GM19438 (cell line): Measurements from ENCODE around the gene PRND.
"Not testable (repeated sequence)": the region's sequence is repeated elsewhere in the genome, so short reads cannot be mapped to it uniquely, and the experiment has no call there.

Experiments
- ATAC-seq: cut with Tn5 transposase; IDR thresholded peaks from one replicate; pipeline ENCODE4 v1.9.1; 2021; ENCODE audit warnings: low read depth; ENCODE audit not compliant: unreplicated experiment

PRND gene

DNA sequence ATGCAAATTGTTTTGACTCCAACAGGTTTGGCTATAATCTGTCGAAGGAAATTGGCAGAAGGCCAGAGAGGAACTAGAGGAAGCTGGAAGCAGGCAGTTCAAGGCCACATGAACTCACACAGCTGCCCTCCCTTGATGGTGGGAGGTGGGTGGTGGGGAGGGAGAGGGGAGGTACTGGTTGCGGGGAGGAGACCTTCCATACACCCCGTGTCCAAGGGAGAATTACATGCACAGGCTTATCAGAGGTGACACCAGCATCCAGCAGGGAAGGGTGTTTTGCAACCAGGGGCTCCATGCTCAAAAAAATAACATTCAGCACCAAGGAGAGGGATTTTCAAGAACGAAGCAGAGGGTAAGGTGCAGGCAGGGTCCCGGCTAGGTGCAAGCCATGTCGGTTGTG is 9.1 kb downstream of the PRND start:
- ATAC-seq: no peak

DNA sequence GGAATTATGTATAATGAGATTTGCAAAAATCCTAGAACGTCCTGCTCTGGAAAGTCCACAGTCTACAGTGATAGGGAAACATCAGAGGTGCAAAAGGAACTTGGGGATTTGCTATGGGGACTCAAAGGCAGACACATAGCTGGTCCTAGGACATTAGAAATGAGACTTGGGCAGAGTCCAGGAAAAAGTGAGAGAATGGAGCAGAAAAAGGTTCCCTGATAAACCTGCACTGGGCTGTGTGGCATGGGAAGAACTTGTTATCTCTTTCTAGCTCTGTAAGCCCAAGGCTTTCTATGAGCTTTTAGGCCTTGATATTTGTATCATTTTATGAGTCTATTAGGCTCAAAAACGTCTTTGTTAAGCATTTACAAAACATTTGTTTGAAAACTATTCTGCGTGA is 15.2 kb downstream of the PRND start:
- ATAC-seq: no peak

DNA sequence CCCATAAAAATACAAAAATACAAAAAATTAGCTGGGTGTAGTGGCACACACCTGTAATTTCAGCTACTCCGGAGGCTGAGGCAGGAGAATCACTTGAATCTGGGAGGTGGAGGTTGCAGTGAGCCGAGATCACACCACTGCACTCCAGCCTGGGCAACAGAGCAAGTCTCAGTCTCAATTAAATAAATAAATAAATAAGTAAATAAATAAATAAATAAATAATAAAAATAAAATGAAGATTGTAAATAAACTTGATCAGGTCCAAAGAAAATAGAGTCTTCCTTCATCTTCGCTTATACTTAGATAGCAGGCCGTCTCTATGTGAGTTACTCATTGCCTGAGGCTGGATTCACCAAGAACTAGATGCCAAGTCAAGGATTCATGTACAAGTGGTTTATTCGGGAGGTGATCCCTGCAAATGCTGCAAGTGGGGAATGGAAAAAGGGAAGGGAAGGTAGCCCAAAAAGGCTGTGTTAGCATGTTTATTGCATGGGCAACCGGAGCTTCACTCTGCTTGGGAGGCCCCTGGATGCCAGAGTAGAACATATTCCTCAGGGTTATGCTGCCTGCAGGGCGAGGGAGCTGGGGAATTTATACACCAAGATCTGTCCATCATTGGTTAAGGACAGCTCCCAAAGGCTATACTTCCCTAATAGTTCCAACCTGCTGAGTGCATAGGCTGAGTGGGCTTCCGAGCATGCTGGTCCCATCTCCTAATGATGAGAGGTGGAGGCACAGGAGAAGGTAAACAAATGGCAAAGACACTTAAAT is 16.3 kb downstream of the PRND start:
- no peak for ATAC-seq

DNA sequence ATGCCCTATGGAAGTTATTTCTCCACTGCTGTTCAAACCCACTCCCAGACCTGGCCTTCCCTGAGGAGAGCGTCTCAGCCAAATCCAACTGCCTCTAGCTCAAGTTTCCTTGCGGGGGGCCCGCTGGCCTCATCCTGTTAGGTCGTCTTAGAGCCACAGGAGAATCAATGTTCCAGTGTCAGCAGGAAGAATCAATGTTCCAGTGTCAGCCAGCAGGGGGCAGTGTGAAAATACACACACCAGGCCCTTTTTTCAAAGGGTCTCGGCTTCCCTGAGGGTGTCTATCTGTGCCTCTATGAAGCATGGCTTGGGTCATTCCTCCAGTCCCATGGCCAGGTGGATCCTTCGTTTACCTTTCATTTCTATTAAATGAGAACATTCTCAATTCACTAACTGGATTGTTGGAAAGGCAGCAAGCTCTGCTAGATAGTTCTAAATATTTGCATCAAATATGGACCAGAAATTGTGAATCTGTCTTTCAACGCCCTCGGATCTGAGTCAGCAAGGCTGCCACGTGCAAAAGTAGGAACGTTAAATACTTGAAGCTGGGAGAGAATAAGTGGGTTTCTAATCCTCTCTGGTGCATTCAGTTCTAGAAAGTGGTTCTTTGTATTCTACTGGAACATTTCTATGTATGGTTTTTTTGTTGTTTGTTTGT is 19.2 kb downstream of the PRND start:
- no peak for ATAC-seq

DNA sequence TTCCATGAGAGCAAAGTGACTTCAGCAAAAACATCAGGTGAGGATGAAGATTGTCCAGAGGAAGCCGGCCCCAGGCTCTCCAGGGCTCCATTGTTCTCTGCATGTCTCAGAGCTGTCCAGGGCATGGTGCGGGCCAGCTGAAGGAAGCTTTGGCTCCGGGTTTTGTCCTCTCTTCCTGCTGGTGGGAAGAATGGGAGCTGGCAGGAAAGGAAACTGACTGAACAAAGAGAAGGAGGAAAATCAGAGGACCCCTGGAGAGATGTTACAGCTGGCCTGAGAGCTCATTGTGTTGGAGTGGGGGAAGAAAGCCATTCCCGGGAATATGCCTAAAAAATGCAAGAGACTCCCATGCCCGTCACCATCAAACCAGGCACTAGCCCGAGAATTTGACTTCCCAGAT is 27.1 kb downstream of the PRND start:
- ATAC-seq: no peak

DNA sequence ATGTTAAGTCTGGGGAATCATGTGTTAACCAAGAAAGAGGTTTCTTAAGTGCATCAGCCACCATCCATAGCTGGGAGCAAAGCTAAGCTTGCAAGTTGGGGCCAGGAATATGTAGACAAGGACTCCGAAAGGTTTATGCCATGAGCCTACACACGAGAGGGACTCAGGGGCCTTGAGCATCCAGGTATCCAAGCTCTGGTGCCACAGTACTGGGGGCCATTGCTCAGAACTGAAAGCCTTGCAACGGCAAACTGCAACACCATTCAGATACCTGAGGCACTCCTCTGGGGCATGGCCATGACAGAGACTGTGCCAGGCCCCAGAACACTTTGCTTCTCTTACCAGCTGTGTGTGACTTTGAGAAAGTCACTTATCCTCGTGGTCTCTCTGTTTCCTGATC is 27.6 kb downstream of the PRND start:
- ATAC-seq: no peak

DNA sequence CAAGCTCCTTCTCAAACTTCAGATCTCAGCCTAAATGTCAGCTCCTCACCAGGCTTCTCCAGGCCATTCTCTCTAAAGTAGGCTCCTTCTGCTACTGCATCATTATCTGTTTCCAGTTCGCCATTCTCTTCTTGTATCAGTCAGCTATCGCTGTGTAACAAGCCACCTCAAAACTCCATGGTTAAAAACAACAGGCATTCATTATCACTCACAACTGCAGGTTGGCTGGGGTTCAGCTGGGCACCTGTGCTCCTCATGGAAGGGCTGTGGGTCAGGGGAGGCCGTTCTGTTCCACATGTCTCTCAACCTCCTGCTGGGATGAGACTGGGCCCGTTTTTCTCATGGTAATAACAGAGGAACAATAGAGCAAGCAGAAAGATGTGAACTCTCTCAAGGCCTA is 28.7 kb downstream of the PRND start:
- ATAC-seq: no peak

DNA sequence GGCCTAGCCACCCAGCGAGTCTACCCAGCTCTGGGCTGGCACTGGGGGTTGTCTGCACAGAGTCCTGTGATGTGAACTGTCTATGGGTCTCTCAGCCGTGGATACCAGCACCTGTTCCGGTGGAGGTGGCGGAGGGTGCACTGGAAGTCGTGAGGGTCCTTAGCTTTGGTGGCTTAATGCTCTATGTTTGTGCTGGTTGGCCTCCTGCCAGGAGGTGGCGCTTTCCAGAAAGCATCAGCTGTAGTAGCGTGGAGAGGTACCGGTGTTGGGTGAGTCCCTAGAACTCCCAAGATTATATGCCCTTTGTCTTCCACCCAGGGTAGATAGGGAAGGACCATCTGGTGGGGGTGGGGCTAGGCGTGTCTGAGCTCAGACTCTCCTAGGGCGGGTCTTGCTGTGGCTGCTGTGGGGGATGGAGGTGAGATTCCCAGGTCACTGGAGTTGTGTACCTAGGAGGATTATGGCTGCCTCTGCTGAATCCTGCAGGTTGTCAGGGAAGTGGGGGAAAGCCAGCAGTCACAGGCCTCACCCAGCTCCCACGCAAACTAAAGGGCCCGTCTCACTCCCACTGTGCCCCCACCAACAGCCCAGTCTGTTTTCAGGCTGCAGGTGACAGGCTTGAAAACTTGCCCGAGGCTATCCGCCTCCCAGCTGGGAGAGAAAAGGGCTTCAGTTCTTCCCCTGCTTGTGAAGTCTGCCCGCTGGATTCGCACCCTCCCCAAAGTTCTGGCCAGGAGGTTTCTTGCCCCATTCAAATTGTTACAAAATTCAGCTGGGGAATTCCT is 37.6 kb downstream of the PRND start:
- ATAC-seq: not testable (repeated sequence)

DNA sequence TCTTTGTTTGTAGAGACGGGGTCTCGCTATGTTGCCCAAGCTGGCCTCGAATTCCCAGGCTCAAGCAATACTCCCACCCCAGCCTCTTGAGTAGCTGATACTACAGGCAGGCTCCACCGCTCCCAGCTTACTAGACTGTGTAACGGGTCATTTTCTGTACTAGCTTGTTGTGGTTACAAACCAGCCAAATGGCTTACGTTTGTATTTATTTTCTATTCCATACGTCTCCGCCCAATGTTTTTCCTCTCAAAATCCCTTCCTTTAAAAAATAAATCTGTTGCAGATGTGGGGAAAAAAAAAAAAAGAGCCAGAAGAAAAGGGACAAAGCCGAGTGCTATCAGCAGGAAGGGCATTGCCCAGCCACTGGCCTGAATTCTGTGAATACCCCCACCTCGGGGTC is 41.6 kb downstream of the PRND start:
- no peak for ATAC-seq

DNA sequence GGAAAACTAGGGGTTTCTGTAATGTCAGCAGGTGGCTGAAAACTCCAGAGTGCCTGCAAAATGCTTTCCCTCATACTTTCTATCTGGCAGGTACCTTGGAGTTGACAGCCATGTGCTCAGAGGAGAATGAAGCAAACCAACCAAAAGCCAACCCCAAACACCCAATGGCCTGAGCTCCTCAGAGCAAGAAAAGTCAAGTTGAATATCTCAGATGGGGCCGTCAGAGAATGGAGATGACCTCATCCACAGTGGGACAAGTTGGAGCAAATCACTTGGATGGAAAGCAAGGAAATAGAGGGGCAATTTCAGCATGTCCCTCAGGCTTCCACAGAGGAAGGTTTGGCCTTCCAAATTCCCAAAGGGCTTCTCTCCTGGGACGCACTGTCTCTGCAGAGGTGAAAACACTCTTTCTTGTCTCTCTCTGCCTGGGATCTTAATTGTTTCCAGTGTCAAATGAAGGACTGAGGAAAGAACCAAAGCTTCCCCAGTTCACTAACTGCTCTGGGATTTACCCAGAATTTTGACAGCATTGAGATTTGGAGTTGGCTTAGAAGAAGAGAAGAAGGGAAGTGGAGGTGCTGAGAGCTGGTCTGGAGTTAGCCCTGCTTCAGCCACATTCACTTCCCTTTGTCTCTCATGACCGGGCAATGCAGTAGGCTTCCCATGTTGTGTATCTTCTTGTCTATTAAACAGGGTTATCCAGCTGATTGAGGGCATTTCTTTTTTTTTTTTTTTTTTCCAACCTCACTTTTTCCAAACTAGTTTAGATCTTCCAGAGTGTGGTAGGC is 42.2 kb downstream of the PRND start:
- ATAC-seq: no peak

DNA sequence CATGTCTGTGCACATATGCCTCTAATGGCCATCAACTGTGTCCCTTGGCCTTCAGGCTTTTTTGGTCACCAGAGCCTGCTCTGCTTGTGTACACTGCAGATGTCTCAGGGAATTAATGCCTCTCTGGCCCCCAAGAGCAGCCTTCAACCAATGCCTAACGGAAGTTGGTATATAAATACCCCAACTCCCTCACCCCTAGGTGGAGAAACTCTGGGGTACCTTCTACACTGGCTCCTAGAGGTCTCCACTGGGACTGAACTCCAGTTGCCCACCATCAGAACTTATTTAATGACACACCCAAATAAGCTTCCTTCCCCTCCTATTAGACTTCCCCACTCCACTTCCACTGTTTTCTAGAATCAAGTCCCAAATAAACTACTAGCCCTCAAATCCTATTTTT is 43.1 kb downstream of the PRND start:
- ATAC-seq: no peak

DNA sequence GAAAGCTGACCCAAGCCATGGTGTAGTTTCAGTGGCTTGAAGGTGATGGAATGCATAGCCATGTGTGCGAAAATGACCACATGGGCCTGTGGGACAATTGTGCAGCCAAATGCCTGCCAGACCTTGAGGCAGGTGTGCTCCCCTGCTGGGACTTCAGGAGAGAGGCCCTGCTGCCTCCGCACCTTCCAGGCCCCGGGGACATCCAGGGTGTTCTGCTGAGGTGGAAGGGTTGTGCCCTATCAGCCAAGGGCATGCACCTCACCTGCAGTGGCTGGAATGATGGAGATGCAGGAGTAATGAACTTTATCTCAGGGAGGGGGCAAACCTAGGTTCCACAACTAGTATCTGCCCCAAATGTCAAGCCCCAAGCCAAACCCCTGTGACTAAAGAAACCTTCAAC is 44.0 kb downstream of the PRND start:
- no peak for ATAC-seq

DNA sequence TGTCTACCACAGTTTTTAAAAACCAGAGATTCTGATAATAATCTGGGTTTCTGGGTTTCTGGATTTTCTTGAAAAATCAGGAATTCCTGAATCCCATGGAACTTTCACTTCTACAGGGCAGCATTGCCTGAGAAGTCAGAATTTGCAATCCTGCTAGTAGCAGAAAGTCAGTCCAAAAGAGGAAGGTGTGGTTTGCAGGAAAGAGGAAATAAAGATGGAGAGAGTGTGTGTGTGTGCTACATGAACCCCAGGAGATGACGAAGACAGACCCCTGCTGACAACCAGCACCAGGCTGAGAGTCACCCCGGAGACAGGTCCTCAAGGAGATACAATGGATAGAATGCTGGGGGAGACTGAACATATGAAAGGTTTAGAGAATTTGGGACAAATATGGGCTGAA is 44.9 kb downstream of the PRND start:
- ATAC-seq: no peak

DNA sequence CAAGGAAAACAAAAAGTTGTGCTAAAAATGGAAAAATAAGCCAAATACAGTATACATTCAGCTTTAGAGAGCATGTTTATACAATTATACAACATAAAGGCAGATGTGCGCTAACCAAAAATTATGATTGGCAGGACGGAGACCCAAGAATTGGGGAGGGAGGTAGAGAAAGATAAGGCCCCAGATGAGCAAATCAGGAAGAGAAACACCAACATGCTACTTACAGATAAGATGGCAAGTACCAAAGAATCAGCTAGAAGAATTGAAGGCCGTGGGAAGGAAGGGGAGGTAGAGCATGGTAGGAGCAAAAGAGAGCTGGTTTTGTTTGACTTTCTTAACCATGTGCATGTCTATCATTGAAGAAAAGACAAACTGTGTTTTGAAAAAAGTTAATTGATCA is 45.4 kb downstream of the PRND start:
- no peak for ATAC-seq

DNA sequence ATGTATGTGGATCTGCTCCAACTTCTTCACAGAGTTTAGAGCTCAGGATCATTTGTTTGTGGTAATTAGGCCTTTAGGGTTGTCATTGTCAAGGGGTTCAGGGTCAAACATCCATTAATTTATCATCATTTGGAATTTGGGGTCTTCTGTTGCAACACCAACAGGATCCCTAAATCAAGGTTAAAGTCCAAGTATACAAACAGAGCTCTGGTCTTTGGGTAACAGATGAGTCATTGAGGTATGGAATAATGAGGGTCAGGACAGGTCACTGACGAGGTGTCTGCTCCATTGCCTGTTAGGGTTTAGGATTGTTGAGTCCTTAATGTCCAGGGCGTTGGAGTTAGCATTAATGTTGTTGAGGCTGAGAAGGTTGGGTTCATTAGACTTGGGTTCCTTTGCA is 47.6 kb downstream of the PRND start:
- no peak for ATAC-seq

DNA sequence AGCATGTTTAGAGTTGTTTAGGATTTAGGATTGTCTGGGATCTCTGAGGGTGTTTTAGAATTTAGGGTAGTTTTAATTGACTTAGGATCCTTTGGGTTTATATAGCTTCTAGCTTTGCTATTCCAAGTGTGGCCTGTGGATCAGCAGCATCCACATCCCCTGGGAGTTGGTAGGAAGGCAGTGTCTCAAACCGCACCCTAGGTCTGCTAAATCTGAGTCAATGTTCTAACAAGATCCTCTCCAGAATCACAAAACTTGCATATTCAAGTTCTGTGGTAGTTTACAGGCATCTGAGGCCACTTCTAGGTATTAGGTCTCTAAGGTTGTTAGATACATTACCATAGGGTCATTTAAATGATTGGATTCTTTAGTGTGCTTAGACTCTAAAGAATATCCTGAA is 48.3 kb downstream of the PRND start:
- ATAC-seq: no peak

DNA sequence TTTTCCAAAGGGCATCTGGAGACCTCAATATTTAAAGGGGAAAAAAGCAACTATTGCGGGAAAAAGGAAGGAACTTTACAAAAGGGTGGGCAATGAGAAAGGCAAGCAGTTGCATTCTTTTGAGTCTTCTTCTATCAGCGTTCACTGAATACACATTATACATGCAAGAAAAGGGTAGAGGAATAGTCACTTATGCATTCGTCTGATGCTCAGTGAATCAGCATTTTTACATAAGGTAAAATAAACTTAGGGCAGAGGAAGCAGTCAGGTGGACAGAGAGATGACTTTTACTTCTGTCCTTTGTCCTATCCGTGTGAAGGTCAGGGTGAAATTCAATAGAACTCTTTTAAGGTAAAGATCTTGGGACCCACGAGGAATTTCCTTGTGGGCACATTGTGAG is 49.3 kb downstream of the PRND start:
- ATAC-seq: no peak

DNA sequence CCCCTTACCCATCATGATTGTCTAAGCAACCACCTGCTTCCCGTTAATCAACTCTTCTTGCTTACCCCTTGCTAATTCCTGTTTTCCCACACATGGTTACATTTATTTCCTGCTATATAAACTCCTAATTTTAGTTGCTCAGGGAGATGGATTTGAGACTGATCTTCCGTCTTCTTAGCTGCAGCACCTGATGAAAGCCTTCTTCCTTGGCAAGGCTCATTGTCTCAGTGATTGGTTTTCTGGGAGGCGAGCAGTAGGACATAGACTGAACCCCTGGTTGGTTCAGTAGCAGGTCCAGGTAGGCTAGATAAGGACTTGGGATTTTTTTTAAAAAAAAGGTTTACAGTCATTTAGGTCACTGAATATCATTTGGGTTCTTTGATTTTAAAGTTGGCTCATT is 50.4 kb downstream of the PRND start:
- ATAC-seq: no peak

DNA sequence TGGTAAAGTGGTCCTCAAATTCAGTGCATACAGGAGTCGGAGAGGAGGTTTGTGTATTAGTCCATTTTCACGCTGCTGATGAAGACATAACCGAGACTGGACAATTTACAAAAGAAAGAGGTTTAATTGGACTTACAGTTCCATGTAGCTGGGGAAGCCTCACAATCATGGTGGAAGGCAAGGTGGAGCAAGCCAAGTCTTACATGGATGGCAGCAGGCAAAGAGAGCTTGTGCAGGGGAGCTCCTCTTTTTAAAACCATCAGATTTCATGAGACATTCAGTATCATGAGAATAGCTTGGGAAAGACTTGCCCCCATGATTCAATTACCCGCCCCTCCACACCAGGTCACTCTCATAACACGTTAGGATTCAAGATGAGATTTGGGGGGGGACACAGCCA is 51.3 kb downstream of the PRND start:
- not testable (repeated sequence) for ATAC-seq

DNA sequence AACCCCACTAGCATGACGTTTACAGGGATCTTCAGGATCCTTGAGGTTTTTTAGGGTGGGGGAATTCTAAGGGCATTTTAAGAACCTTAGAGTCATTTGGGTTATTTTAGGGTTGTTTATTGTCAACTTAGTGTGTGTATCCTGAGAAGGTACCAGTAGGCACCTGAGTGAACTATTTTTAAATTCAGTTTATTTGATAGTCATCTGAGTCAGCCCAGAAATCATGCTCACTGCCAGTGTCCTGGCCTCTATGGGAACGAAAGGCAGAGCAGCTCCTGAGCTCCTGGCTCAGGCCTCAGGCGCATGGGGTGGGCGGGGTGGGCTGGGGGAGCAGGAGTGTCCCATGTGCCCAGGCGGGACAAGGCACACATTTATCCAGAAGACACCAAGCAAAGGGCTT is 52.0 kb downstream of the PRND start:
- ATAC-seq: no peak

DNA sequence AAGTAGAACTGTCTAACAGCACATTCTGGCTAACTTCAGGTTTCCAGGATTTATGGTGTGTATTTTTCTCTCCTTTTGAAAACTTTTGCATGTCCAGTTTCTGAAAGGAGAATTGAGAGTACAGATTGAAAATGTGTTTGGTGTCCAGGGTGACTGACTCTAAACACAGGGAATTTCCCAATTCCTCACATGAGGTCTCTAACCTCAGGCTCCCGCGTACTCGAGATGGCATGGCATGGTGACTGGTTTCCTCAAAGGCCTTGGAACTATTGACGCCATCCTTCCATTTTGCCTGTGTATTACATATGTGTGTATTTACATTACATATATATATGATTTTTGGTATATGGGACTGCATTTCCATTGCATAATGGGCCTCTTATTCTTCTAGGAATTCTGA is 52.5 kb downstream of the PRND start:
- no peak for ATAC-seq
